Activated naive CD4-positive, alpha-beta T cell treated with anti-CD3 and anti-CD28 coated beads for 36 hours (primary cell): ENCODE data around the gene HILPDA. TPM values are rescaled to one million over a fixed set of nuclear protein-coding genes. Genes with fewer than 3 reads are reported as not detected.
"Not testable (repeated sequence)": the region's sequence is repeated elsewhere in the genome, so short reads cannot be mapped to it uniquely, and the experiment has no call there.

Source experiments
- CTCF ChIA-PET: fragments of 350-600 bp; sonication (Branson Sonifier 250); formaldehyde crosslinking; loops from one replicate; lab custom pipeline; 2021; ENCODE audit warnings: antibody characterized with exemption; lab: Charles Lee
- DNase-seq: peaks from one replicate; pipeline ENCODE4 v3.0.0-alpha.2; 2020
- H3K27ac Mint-ChIP-seq: one replicate; pipeline ENCODE4 v1.8.0; 2021; ENCODE audit warnings: mild to moderate bottlenecking, mixed read lengths
- H3K27me3 Mint-ChIP-seq: one replicate; pipeline ENCODE4 v1.8.0; 2021; ENCODE audit warnings: low read depth, mixed read lengths
- H3K36me3 Mint-ChIP-seq: one replicate; pipeline ENCODE4 v1.8.0; 2021; ENCODE audit warnings: low read depth, mixed read lengths
- H3K4me1 Mint-ChIP-seq: one replicate; pipeline ENCODE4 v1.8.0; 2021; ENCODE audit warnings: low read depth, mixed read lengths
- H3K4me3 Mint-ChIP-seq: one replicate; pipeline ENCODE4 v1.8.0; 2021; ENCODE audit warnings: mild to moderate bottlenecking, moderate library complexity, mixed read lengths
- H3K9me3 Mint-ChIP-seq: one replicate; pipeline ENCODE4 v1.8.0; 2021; ENCODE audit warnings: mixed read lengths
- intact Hi-C: fragments of 100-400 bp; cut with micrococcal nuclease; formaldehyde crosslinking; loops from one replicate; pipeline ENCODE4 v1.15.1; 2023
- total RNA-seq, 2 experiments: library from RNA; stranded (reverse); gene quantifications; one replicate each; pipeline ENCODE4 v1.2.3, GENCODE V29; 2021

Gene HILPDA
- total RNA-seq, 2 experiments from 2014 or later = 12.4 to 13.6 TPM

GRCh38 chr7:128452552-128452951, 3.1 kb upstream of the HILPDA start:
- DNase-seq = no peak
- no peak overlapping the region for H3K4me3 Mint-ChIP-seq
- peaks cover 8% of the 10 kb centered on the region for H3K27me3 Mint-ChIP-seq
- H3K4me1 Mint-ChIP-seq = peaks cover 39% of the 10 kb centered on the region
- H3K9me3 Mint-ChIP-seq = no peaks in the 10 kb centered on the region
- CTCF ChIA-PET = interaction anchor here (1.1 to 7.9 kb wide), 3 partner anchors 8 to 24 kb away, joined by 4 to 86 read pairs (median 6); no protein-coding TSS in a partner anchor
- H3K36me3 Mint-ChIP-seq = peaks cover 5% of the 10 kb centered on the region
- intact Hi-C loops = loop anchor here (10.0 kb wide), 1 partner anchor 1058 kb away; the partner anchor contains the start of gene ZNF800
- H3K27ac Mint-ChIP-seq = no peak overlapping the region

DNA sequence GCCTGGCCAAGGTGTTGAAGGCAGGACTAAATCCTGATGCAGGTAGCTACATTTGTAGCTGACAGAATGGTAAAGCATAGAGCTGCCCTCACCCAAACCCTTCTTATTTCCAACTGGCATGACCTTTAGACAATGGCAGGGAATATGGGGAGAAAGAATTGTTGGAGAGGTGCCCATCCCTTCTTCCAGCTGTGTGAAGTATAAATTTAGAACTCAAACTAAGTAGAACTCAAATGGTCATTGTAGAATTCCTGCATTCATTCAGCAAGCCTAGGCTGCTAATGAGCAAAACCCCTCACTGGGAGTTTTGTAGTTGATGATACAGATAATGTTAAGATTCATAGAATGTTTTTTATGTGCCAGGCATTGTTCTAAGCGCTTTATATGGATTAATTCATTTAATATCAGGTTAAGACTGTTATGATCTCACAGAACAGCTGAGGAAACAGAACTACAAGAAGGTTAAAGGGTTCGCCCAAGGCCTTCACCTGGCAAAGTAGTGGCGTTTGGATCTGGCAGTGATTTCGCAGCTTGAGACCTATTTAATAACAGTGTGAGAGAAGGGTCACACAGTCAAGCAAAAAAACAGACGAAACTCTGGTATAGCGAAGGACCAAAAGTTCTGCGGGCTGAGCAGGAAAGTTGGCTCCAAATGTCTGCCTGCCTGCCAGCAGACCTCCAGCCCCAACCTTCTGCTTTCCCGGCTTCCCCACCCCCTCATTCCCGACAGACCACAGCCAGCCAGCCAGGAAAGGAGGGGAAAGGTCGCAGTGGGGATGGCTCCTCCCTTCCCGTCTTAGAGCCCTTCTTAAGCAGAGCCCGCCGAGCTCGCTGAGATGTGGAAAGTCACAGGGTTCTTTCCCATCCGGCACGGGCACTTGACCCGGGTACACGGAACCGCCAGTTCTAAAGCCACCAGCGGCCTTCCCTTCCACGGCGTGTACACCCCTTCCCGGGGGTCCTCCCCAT, 1.6 kb upstream of the HILPDA start:
- Mint-ChIP-seq H3K27ac (peak overlapping the region; percentile 58), H3K4me3 (no peak overlapping the region), H3K36me3 (peaks cover 16% of the 10 kb centered on the region), H3K9me3 (no peaks in the 10 kb centered on the region), H3K4me1 (peaks cover 52% of the 10 kb centered on the region), H3K27me3 (peaks cover 8% of the 10 kb centered on the region)
- intact Hi-C loops = loop anchor here (2.0 to 10.0 kb wide), 2 partner anchors 509 to 1059 kb away; partner anchors contain the start of gene ZNF800
- CTCF ChIA-PET = interaction anchor here (1.3 to 7.9 kb wide), 2 partner anchors 10 to 25 kb away, joined by 6 to 86 read pairs; no protein-coding TSS in a partner anchor
- no peak for DNase-seq

DNA sequence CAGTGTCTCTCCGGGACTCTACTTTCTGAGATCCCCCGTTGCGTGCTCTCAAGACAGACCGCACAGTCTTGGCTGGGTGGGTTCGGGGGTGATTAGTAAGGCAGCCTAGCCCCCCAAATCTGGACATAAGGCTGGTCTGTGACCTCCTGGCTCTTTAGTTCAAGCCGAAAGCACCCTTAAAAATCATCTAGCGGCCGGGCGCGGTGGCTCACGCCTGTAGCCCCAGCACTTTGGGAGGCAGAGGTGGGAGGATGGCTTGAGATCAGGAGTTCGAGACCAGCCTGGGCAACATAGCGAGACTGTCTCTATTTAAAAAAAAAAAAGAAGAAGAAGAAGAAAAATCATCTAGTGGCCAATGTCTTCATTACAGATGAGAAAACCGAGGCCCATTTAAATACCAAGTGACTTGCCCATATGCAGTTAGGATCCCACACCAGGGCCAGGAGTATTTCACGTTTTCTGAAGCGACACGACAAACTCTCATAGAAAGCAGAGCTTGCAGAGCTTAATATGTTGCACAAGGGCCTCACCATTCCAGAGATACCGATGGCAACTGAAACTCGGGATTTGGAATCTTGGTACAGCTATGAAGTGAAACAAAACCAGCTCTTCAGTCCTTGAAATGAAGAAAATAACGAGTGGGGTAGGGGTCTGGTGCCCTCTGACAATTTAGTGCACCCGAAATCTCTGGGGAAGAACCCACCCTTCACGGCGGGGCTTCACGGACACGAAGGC, 703 bp upstream of the HILPDA start:
- no peak for DNase-seq
- intact Hi-C loops = loop anchor here (1.0 to 10.0 kb wide), 11 partner anchors 21 to 1060 kb away; partner anchors contain the start of genes ATP6V1F, CALU, METTL2B and RBM28
- Mint-ChIP-seq H3K27me3 (peaks cover 8% of the 10 kb centered on the region), H3K9me3 (no peaks in the 10 kb centered on the region), H3K4me3 (peak overlapping the region; percentile 96), H3K4me1 (peaks cover 60% of the 10 kb centered on the region), H3K27ac (peak overlapping the region; percentile 96), H3K36me3 (peaks cover 22% of the 10 kb centered on the region)
- CTCF ChIA-PET = interaction anchor here (0.6 to 7.9 kb wide), 4 partner anchors 11 to 91 kb away, joined by 3 to 86 read pairs (median 4); no protein-coding TSS in a partner anchor

DNA sequence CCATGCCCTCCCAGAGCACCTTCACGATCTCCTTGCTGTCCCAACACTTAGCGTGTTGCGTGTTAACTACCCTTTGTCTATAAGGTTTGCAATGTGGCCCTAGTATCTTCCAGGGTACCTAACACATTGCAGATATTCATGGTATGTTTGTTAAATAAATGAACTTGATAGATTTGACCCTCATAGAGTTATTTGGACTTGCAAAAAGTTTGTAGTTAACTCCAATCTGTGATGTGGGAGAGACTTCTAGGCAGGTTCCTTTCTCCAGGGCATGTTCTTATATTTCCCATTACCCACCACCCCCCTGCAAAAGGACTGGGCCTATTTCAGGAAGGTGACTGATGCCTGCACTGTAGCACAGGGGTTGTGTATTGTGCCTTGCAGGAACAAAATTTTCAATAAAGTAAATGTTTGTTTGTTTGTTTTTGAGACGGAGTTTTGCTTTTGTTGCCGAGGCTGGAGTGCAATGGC, 612 bp downstream of the HILPDA start:
- intact Hi-C loops = loop anchor here (10.0 kb wide), 1 partner anchor 1061 kb away; the partner anchor contains the start of gene ZNF800
- no peak for DNase-seq
- peak overlapping the region; percentile 96 for H3K4me3 Mint-ChIP-seq
- H3K27ac Mint-ChIP-seq = peak overlapping the region; percentile 87
- H3K36me3 Mint-ChIP-seq = peaks cover 22% of the 10 kb centered on the region
- peaks cover 55% of the 10 kb centered on the region for H3K4me1 Mint-ChIP-seq
- peaks cover 8% of the 10 kb centered on the region for H3K27me3 Mint-ChIP-seq
- no peaks in the 10 kb centered on the region for H3K9me3 Mint-ChIP-seq
- CTCF ChIA-PET = interaction anchor here (7.9 kb wide), 1 partner anchor 28 kb away, joined by 86 read pairs; no protein-coding TSS in a partner anchor

DNA sequence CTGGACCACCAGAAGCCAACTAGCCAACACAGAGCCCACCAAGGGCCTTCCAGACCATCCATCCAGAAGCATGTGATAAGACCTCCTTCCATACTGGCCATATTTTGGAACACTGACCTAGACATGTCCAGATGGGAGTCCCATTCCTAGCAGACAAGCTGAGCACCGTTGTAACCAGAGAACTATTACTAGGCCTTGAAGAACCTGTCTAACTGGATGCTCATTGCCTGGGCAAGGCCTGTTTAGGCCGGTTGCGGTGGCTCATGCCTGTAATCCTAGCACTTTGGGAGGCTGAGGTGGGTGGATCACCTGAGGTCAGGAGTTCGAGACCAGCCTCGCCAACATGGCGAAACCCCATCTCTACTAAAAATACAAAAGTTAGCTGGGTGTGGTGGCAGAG, 1.7 kb downstream of the HILPDA start:
- not testable (repeated sequence) for H3K27ac Mint-ChIP-seq, H3K9me3 Mint-ChIP-seq, DNase-seq, H3K27me3 Mint-ChIP-seq
- peak overlapping the region; percentile 96 for H3K4me3 Mint-ChIP-seq
- H3K36me3 Mint-ChIP-seq = peaks cover 22% of the 10 kb centered on the region
- CTCF ChIA-PET = interaction anchor here (1.0 to 7.9 kb wide), 4 partner anchors 10 to 70 kb away, joined by 3 to 86 read pairs (median 4); no protein-coding TSS in a partner anchor
- H3K4me1 Mint-ChIP-seq = peaks cover 44% of the 10 kb centered on the region
- intact Hi-C loops = loop anchor here (10.0 kb wide), 1 partner anchor 1063 kb away; the partner anchor contains the start of gene ZNF800

DNA sequence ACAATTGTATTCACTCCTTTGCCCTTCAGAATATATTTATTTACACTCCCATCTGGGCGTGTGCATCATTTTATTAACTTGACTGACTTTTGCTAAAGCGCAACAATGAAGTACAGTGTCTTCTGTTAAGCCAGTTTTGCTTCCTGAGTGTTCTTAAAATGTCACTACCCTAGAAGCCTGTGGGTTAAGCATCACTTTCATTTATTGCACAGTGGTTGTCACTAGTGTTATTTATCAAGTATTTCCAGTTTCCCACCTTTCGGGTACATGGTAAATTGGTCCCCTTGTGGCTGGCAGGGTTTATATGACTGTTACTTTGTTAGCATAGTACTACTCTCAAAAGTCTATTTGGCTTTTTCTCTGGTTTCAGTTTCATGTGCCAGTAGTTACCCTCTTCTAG, 3.3 kb downstream of the HILPDA start:
- Mint-ChIP-seq H3K9me3 (no peaks in the 10 kb centered on the region), H3K4me3 (peak overlapping the region; percentile 96), H3K36me3 (peaks cover 27% of the 10 kb centered on the region), H3K4me1 (peaks cover 40% of the 10 kb centered on the region), H3K27me3 (no peaks in the 10 kb centered on the region), H3K27ac (peak overlapping the region; percentile 70)
- CTCF ChIA-PET = interaction anchor here (1.2 to 5.1 kb wide), 12 partner anchors 11 to 61 kb away, joined by 3 to 251 read pairs (median 10); partner anchors contain the start of gene METTL2B
- intact Hi-C loops = loop anchor here (1.0 to 10.0 kb wide), 5 partner anchors 17 to 1064 kb away; partner anchors contain the start of genes METTL2B, RBM28 and ZNF800
- DNase-seq = peak; percentile 59

DNA sequence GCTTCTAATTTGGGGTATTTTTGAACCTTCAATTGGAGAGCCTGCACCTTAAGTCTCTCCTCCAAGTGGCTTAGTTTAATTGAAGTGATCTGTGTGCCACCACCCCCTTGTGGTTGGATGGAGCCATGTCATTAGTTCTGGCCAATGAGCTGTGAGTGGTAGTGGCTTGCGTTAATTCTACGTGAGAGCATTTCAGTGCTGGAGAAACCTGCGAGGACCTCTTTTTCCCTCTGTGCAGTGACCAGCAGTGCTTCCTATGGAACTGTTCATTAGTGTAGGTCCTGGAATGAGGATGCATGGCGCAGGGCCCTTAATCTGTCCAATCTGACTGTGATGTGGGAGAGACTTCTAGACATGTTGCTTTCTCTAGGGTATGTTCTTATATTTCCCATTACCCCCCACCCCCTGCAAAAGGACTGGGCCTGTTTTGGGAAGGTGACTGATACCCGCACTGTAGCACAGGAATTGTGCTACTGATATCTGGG, 3.8 kb downstream of the HILPDA start:
- peak overlapping the region; percentile 50 for H3K27ac Mint-ChIP-seq
- peaks cover 28% of the 10 kb centered on the region for H3K36me3 Mint-ChIP-seq
- no peaks in the 10 kb centered on the region for H3K27me3 Mint-ChIP-seq
- DNase-seq = peak; percentile 82
- CTCF ChIA-PET = interaction anchor here (0.6 to 5.1 kb wide), 15 partner anchors 10 to 111 kb away, joined by 3 to 251 read pairs (median 7); partner anchors contain the start of gene METTL2B
- H3K4me3 Mint-ChIP-seq = no peak overlapping the region
- peaks cover 36% of the 10 kb centered on the region for H3K4me1 Mint-ChIP-seq
- intact Hi-C loops = loop anchor here (1.0 to 10.0 kb wide), 5 partner anchors 17 to 1065 kb away; partner anchors contain the start of genes METTL2B, RBM28 and ZNF800
- no peaks in the 10 kb centered on the region for H3K9me3 Mint-ChIP-seq

DNA sequence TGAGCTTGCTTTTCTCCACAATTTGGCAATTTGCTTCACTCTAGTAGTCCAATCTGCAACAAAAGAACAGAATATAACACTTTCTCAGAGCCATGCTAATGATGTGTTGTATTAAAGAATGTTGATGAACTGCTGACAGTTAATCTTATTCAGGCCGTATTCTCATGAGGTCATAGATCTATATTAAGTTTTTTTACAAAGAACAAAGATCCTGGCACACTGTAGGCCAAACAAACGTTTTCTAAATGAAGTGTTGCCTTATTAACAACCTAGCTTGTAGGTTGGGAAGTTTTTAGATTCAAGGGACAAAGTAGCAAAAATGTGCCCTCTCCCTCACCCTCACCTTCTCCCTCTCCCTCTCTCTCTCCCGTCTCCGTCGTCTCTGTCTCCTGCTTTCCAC, 6.8 kb downstream of the HILPDA start:
- Mint-ChIP-seq H3K36me3 (peaks cover 24% of the 10 kb centered on the region), H3K9me3 (no peaks in the 10 kb centered on the region), H3K4me1 (peaks cover 22% of the 10 kb centered on the region), H3K27me3 (no peaks in the 10 kb centered on the region), H3K4me3 (no peak overlapping the region), H3K27ac (no peak overlapping the region)
- intact Hi-C loops = no loop called here
- CTCF ChIA-PET = interaction anchor here (1.5 to 5.1 kb wide), 4 partner anchors 34 to 115 kb away, joined by 3 to 251 read pairs (median 10); no protein-coding TSS in a partner anchor
- no peak for DNase-seq

- Mint-ChIP-seq H3K4me1 (peaks cover 14% of the 10 kb centered on the region), H3K36me3 (peaks cover 20% of the 10 kb centered on the region)
- H3K4me3 Mint-ChIP-seq, DNase-seq, intact Hi-C loops, H3K27ac Mint-ChIP-seq, H3K27me3 Mint-ChIP-seq, H3K9me3 Mint-ChIP-seq: not testable (repeated sequence)
- CTCF ChIA-PET = interaction anchor here (5.1 kb wide), 1 partner anchor 35 kb away, joined by 251 read pairs; no protein-coding TSS in a partner anchor
Measured at GRCh38 chr7:128463345-128463744, 7.7 kb downstream of the HILPDA start.

GRCh38 chr7:128463933-128464332, 8.3 kb downstream of the HILPDA start:
- H3K27ac Mint-ChIP-seq, intact Hi-C loops, H3K4me3 Mint-ChIP-seq, H3K9me3 Mint-ChIP-seq, DNase-seq, H3K27me3 Mint-ChIP-seq, H3K4me1 Mint-ChIP-seq: not testable (repeated sequence)
- CTCF ChIA-PET = interaction anchor here (5.1 kb wide), 1 partner anchor 36 kb away, joined by 251 read pairs; no protein-coding TSS in a partner anchor
- H3K36me3 Mint-ChIP-seq = peaks cover 16% of the 10 kb centered on the region

DNA sequence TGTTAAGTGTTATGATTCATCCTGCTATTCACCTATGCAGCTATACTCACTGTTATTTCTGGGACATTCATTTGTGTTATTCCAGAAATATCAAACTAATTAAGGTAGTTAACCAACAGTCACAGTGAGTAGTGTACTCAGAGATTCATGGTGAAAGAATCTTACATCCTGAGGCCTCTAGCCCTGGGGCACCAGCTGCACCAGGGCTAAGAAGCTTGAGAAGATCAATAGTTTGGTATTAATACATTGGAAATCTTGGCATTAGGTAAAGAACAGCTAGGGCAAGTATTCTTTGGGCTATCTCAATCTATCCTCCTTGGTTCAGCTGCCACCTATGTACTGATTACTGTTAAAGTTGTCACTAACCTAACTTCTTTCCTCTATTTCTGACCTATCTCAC, 11.2 kb downstream of the HILPDA start:
- H3K27me3 Mint-ChIP-seq, H3K36me3 Mint-ChIP-seq, DNase-seq, H3K9me3 Mint-ChIP-seq, CTCF ChIA-PET, H3K4me3 Mint-ChIP-seq, intact Hi-C loops, H3K4me1 Mint-ChIP-seq, H3K27ac Mint-ChIP-seq: not testable (repeated sequence)
